GM12878 (cell line): Measurements from ENCODE around the gene AIDA. TPM values are rescaled to one million over a fixed set of nuclear protein-coding genes. Genes with fewer than 3 reads are reported as not detected.

Source experiments
- ATAC-seq: fragments of 200-7000 bp; cut with Tn5 transposase; 3 replicates; pipeline ENCODE4 v1.9.1; 2020; ENCODE audit warnings: mild to moderate bottlenecking, moderate library complexity
- BruUV-seq: library from RNA; stranded (reverse); fragments of 400-500 nt; replicated peaks from 2 replicates; lab custom pipeline; 2021; lab: Mats Ljungman, UMichigan
- CTCF ChIA-PET: fragments of 300-600 bp; sonication (Branson Sonifier 250); formaldehyde crosslinking; extraction: SDS; loops from one replicate; lab custom pipeline; 2021; ENCODE audit warnings: inconsistent platforms; lab: Yijun Ruan, JAX
- POLR2A ChIA-PET: fragments of 350-600 bp; formaldehyde crosslinking; extraction: SDS; loops from one replicate; lab custom pipeline; 2021; ENCODE audit warnings: inconsistent platforms; lab: Charles Lee
- RAD21 ChIA-PET: fragments of 300-600 bp; sonication (Branson Sonifier 250); formaldehyde crosslinking; loops from one replicate; lab custom pipeline; 2023; ENCODE audit warnings: antibody characterized with exemption; ENCODE audit not compliant: unreplicated experiment; lab: Charles Lee
- SMC1A ChIA-PET: fragments of 300-600 bp; sonication (Branson Sonifier 250); formaldehyde crosslinking; loops from one replicate; lab custom pipeline; 2023; ENCODE audit not compliant: unreplicated experiment, uncharacterized antibody; lab: Charles Lee
- DNase-seq: peaks from one replicate; pipeline ENCODE4 v3.0.0-alpha.2; 2011; ENCODE audit warnings: low read depth, low spot score
- FAIRE-seq: peaks from 3 replicates; lab custom pipeline; 2011; peaks lifted over from hg19 to GRCh38; lab: Jason Lieb, UNC
- H2AFZ ChIP-seq: 2 replicates; pipeline ENCODE4 v1.6.0; 2011; ENCODE audit warnings: low read depth, low read length, control low read depth; ENCODE audit not compliant: control insufficient read depth
- H3K27ac ChIP-seq: 2 replicates; pipeline ENCODE4 v1.5.1; 2011; ENCODE audit warnings: control low read depth; ENCODE audit not compliant: control insufficient read depth, insufficient read depth
- H3K27me3 ChIP-seq, 2 experiments: replicated peaks in 1 of 2; 2 replicates each; pipeline versions ENCODE4 v1.6.0 to v1.6.1; 2011; ENCODE audit warnings: low read length in 1 of 2; ENCODE audit not compliant: control insufficient read depth in 2 of 2, insufficient read depth in 2 of 2
- H3K36me3 ChIP-seq, 2 experiments: 2 replicates each; pipeline ENCODE4 v1.5.1; 2011; ENCODE audit warnings: low read length in 1 of 2; ENCODE audit not compliant: control insufficient read depth in 2 of 2, insufficient read depth in 2 of 2
- H3K4me1 ChIP-seq: 2 replicates; pipeline ENCODE4 v1.6.1; 2011; ENCODE audit warnings: mild to moderate bottlenecking, low read length, moderate library complexity, mixed read lengths; ENCODE audit not compliant: control insufficient read depth, insufficient read depth
- H3K4me2 ChIP-seq: 2 replicates; pipeline ENCODE4 v1.6.0; 2011; ENCODE audit warnings: control low read depth; ENCODE audit not compliant: control insufficient read depth, insufficient read depth
- H3K4me3 ChIP-seq: fragments of 200-600 bp; sonication (generic); 2 replicates; pipeline ENCODE4 v1.5.1; 2016
- H3K79me2 ChIP-seq: 2 replicates; pipeline ENCODE4 v1.6.0; 2011; ENCODE audit warnings: low read length; ENCODE audit not compliant: control insufficient read depth, insufficient read depth
- H3K9ac ChIP-seq: 2 replicates; pipeline ENCODE4 v1.8.0; 2011; ENCODE audit warnings: low read length, control low read depth, mixed read lengths; ENCODE audit not compliant: control insufficient read depth, insufficient read depth
- H3K9me3 ChIP-seq: replicated peaks from 3 replicates; pipeline ENCODE4 v1.5.1; 2011; ENCODE audit warnings: mild to moderate bottlenecking, low read length; ENCODE audit not compliant: control insufficient read depth, insufficient read depth
- H4K20me1 ChIP-seq: 2 replicates; pipeline ENCODE4 v1.6.0; 2011; ENCODE audit not compliant: control insufficient read depth, insufficient read depth
- BMI1 ChIP-seq: fragments of 450-650 bp; IDR thresholded peaks from 2 replicates; pipeline ENCODE4 v1.6.1; 2016; ENCODE audit warnings: mild to moderate bottlenecking, moderate library complexity, borderline replicate concordance
- CBFB ChIP-seq: IDR thresholded peaks from 2 replicates; pipeline ENCODE4 v1.6.1; 2016; ENCODE audit warnings: antibody characterized with exemption, low read depth
- CHD1 ChIP-seq: IDR thresholded peaks from 2 replicates; pipeline ENCODE4 v1.6.1; 2012; ENCODE audit warnings: low read depth, low read length, improper control_type of control experiment
- CHD2 ChIP-seq: IDR thresholded peaks from 2 replicates; pipeline ENCODE4 v1.6.1; 2011; ENCODE audit warnings: low read depth, low read length, improper control_type of control experiment, borderline replicate concordance
- EP300 ChIP-seq, 2 experiments: fragments of 150-350 bp in 1 of 2; IDR thresholded peaks; 2 replicates each; pipeline ENCODE4 v1.6.1; 2011 to 2012; ENCODE audit warnings: low read depth in 2 of 2, low read length in 2 of 2, borderline replicate concordance in 1 of 2, improper control_type of control experiment in 1 of 2, inconsistent platforms in 1 of 2; ENCODE audit not compliant: control insufficient read depth in 1 of 2
- FOXK2 ChIP-seq: fragments of 450-650 bp; IDR thresholded peaks from 2 replicates; pipeline ENCODE4 v1.6.1; 2017; ENCODE audit warnings: mild to moderate bottlenecking, moderate library complexity
- NBN ChIP-seq: fragments of 450-650 bp; IDR thresholded peaks from 2 replicates; pipeline ENCODE4 v1.6.1; 2016
- NR2C1 ChIP-seq: fragments of 450-650 bp; IDR thresholded peaks from 2 replicates; pipeline ENCODE4 v1.6.1; 2017; ENCODE audit warnings: antibody characterized with exemption, mild to moderate bottlenecking, moderate library complexity
- PML ChIP-seq: IDR thresholded peaks from 2 replicates; pipeline ENCODE4 v1.6.1; 2012; ENCODE audit warnings: low read length, inconsistent platforms
- POU2F2 ChIP-seq: IDR thresholded peaks from 3 replicates; pipeline ENCODE4 v1.6.1; 2011; ENCODE audit warnings: low read depth, mild to moderate bottlenecking, low read length, borderline replicate concordance
- RAD51 ChIP-seq: fragments of 450-650 bp; IDR thresholded peaks from 2 replicates; pipeline ENCODE4 v1.6.1; 2016; ENCODE audit warnings: moderate library complexity, mild to moderate bottlenecking, inconsistent platforms
- ZBED1 ChIP-seq: IDR thresholded peaks from 2 replicates; pipeline ENCODE4 v1.6.1; 2016; ENCODE audit warnings: borderline replicate concordance
- ZBTB4 ChIP-seq: fragments of 450-650 bp; formaldehyde crosslinking; IDR thresholded peaks from 2 replicates; pipeline ENCODE4 v1.4.0; 2022; ENCODE audit warnings: mild to moderate bottlenecking, moderate library complexity
- ZNF217 ChIP-seq: fragments of 450-650 bp; IDR thresholded peaks from 2 replicates; pipeline ENCODE4 v1.6.1; 2017; ENCODE audit warnings: antibody characterized with exemption, mild to moderate bottlenecking
- ZNF384 ChIP-seq: IDR thresholded peaks from 2 replicates; pipeline ENCODE4 v1.6.1; 2012; ENCODE audit warnings: low read depth, mild to moderate bottlenecking, low read length, improper control_type of control experiment, borderline replicate concordance
- ZSCAN29 ChIP-seq: fragments of 450-650 bp; IDR thresholded peaks from 2 replicates; pipeline ENCODE4 v1.6.1; 2017; ENCODE audit warnings: mild to moderate bottlenecking, moderate library complexity
- ZZZ3 ChIP-seq: IDR thresholded peaks from 2 replicates; pipeline ENCODE4 v1.6.1; 2011; ENCODE audit warnings: low read depth; ENCODE audit not compliant: control insufficient read depth, insufficient read length
- WGBS: methylation state at CpG from one replicate; pipeline ENCODE4 v1.1.6; 2016; ENCODE audit warnings: low lambda C conversion rate; ENCODE audit not compliant: insufficient replicate concordance, insufficient coverage; ENCODE audit errors: missing lambda C conversion rate; 5-methylcytosine and 5-hydroxymethylcytosine counted together
- in situ Hi-C: fragments of 300-500 bp; cut with MboI; formaldehyde crosslinking; loops from 9 replicates; pipeline ENCODE4 v1.14.3; 2018; ENCODE audit warnings: mixed read lengths
- intact Hi-C: fragments of 100-400 bp; cut with micrococcal nuclease; formaldehyde crosslinking; loops from one replicate; pipeline ENCODE4 v1.14.2; 2022; ENCODE audit not compliant: unreplicated experiment
- polyA plus RNA-seq, 11 experiments: library from polyadenylated mRNA; depleted of rRNA in 4 of 11; unstranded in 6 of 11; stranded (reverse) in 5 of 11; fragments of >200 nt; fragmentation: Nextera tagmentation in 4 of 11; fragmentation: Illumina TruSeq in 1 of 11; extraction: Ambion mirVana in 4 of 11; extraction: Trizol in 1 of 11; gene quantifications; 1 replicate in 1 of 11; 2 replicates in 10 of 11; pipeline versions ENCODE4 v1.2.1 to v1.2.3, GENCODE V29; 2011 to 2016; ENCODE audit warnings: inconsistent platforms in 2 of 11, missing spikeins in 2 of 11, low read depth in 1 of 11
- total RNA-seq, 4 experiments: library from RNA; depleted of rRNA in 3 of 4; stranded (reverse); fragments of >200 nt in 3 of 4; fragmentation: Illumina TruSeq in 1 of 4; extraction: Trizol in 1 of 4; gene quantifications; 2 replicates each; pipeline versions ENCODE4 v1.2.1 to v1.2.3, GENCODE V29; 2013 to 2021
- TF ChIP-seq, protein P1 (sequence below): IDR thresholded peaks from 2 replicates; pipeline ENCODE4 v1.6.1; 2012; ENCODE audit warnings: low read length, inconsistent platforms

The AIDA gene
- total and polyA plus RNA-seq, 10 of the 15 experiments (the other 5 are each of a cell fraction or from before 2014, with no cell fraction given), result 8.9 to 43.1 (median 19.2) TPM

DNA sequence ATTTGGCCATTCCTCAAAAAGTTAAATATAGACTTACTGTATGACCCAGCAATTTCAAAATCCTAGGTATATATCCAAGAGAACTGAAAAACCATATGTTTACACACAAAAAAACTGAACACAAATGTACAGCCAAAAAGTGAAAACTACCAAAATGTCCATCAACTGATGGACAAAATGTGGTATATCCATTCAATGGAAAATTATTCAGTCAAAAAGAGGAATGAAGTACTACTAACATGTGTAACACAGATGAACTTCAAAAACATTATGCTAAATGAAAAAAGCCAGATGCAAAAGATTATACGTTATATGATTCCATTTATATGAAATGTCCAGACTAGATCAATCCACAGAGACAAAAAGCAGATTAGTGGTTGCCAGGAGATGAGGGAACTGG is 8.0 kb downstream of the AIDA start:
- H3K27ac ChIP-seq, result no peak overlapping the region
- SMC1A ChIA-PET, result interaction anchor here (0.7 to 1.5 kb wide), 2 partner anchors 18 to 883 kb away, joined by 3 read pairs; no protein-coding TSS in a partner anchor
- H3K27me3 ChIP-seq, result no peaks in the 10 kb centered on the region
- no peaks in the 10 kb centered on the region for H3K4me1 ChIP-seq
- H4K20me1 ChIP-seq, result no peaks in the 10 kb centered on the region
- intact Hi-C loops, result no loop called here
- in situ Hi-C loops, result no loop called here
- CTCF ChIA-PET, result interaction anchor here (1.3 to 1.5 kb wide), 2 partner anchors 15 to 35 kb away, joined by 3 to 4 read pairs; no protein-coding TSS in a partner anchor
- POLR2A ChIA-PET, result no interaction called here
- RAD21 ChIA-PET, result interaction anchor here (1.4 kb wide), 1 partner anchor 8 kb away, joined by 3 read pairs; the partner anchor contains the start of genes AIDA and BROX
- ATAC-seq (no peak), DNase-seq (no peak), FAIRE-seq (no peak)
- H3K36me3 ChIP-seq, result 0 out of 4 replicates have a peak, but pooled peaks cover 0 to 4% of the 10 kb centered on the region in 2 experiments
- H2AFZ ChIP-seq, result no peak overlapping the region
- no peak overlapping the region for H3K4me3 ChIP-seq
- WGBS, result 100% methylated on average over 1 of the region's 1 CpG
- BruUV-seq, result no TSS peak
- TF ChIP-seq FOXK2, result no peak
- TF ChIP-seq EP300 (IDR thresholded peaks at IDR 0.05; ENCODE audit: borderline replicate concordance in 1 of 2, control insufficient read depth in 1 of 2, low read depth in 2 of 2, low read length in 2 of 2), result no peak
- TF ChIP-seq POU2F2, result no peak
- TF ChIP-seq PML, result no peak
- no peak for TF ChIP-seq CHD2
- no peak for TF ChIP-seq BMI1
- TF ChIP-seq RAD51, result no peak
- no peak for TF ChIP-seq ZZZ3
- no peak for TF ChIP-seq CHD1
- no peak for TF ChIP-seq ZSCAN29
- no peak for TF ChIP-seq NR2C1
- TF ChIP-seq NBN, result no peak
- no peak for TF ChIP-seq ZNF217
- TF ChIP-seq, protein P1, sequence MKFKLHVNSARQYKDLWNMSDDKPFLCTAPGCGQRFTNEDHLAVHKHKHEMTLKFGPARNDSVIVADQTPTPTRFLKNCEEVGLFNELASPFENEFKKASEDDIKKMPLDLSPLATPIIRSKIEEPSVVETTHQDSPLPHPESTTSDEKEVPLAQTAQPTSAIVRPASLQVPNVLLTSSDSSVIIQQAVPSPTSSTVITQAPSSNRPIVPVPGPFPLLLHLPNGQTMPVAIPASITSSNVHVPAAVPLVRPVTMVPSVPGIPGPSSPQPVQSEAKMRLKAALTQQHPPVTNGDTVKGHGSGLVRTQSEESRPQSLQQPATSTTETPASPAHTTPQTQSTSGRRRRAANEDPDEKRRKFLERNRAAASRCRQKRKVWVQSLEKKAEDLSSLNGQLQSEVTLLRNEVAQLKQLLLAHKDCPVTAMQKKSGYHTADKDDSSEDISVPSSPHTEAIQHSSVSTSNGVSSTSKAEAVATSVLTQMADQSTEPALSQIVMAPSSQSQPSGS, result no peak
- no peak for TF ChIP-seq ZBED1
- no peak for TF ChIP-seq ZNF384
- TF ChIP-seq ZBTB4 (CRISPR knock-in tag), result no peak
- TF ChIP-seq CBFB, result no peak
- H3K79me2 ChIP-seq, result peaks cover 4% of the 10 kb centered on the region
- H3K9me3 ChIP-seq, result no peaks in the 10 kb centered on the region; the same call in 2 of the 3 replicates
- H3K9ac ChIP-seq, result no peak overlapping the region
- no peak overlapping the region for H3K4me2 ChIP-seq
